DND-41 (cell line): ENCODE measurements around the gene MVP.
"Not testable (repeated sequence)": the region's sequence is repeated elsewhere in the genome, so short reads cannot be mapped to it uniquely, and the experiment has no call there.

Source experiments
- ATAC-seq: fragments of 200-7000 bp; cut with Tn5 transposase; 3 replicates; pipeline ENCODE4 v1.9.1; 2021; ENCODE audit warnings: low read depth; ENCODE audit not compliant: insufficient read depth
- DNase-seq: peaks from one replicate; pipeline ENCODE4 v3.0.0-alpha.2; 2020
- H2AFZ ChIP-seq: 2 replicates; pipeline ENCODE4 v1.6.0; 2012; ENCODE audit warnings: low read depth, low read length
- H3K27ac ChIP-seq: 2 replicates; pipeline ENCODE4 v1.5.1; 2012; ENCODE audit warnings: low read length, inconsistent platforms
- H3K27me3 ChIP-seq: fragments of 200-600 bp; sonication (generic); 2 replicates; pipeline ENCODE4 v1.6.0; 2012; ENCODE audit warnings: low read length, mild to moderate bottlenecking, inconsistent platforms; ENCODE audit not compliant: insufficient read depth, poor library complexity
- H3K36me3 ChIP-seq: 2 replicates; pipeline ENCODE4 v1.5.1; 2012; ENCODE audit warnings: low read length, inconsistent platforms; ENCODE audit not compliant: insufficient read depth
- H3K4me1 ChIP-seq: 2 replicates; pipeline ENCODE4 v1.5.1; 2012; ENCODE audit warnings: mild to moderate bottlenecking, low read length; ENCODE audit not compliant: insufficient read depth
- H3K4me2 ChIP-seq: 2 replicates; pipeline ENCODE4 v1.6.0; 2012; ENCODE audit warnings: mild to moderate bottlenecking, moderate library complexity, low read length, inconsistent platforms; ENCODE audit not compliant: insufficient read depth
- H3K4me3 ChIP-seq, 2 experiments: fragments of 200-600 bp in 1 of 2; shearing (Covaris generic) in 1 of 2; 2 replicates each; pipeline ENCODE4 v1.5.1; 2012 to 2016; ENCODE audit warnings: inconsistent platforms in 2 of 2, low read length in 2 of 2, mild to moderate bottlenecking in 2 of 2, low read depth in 1 of 2, moderate library complexity in 1 of 2
- H3K79me2 ChIP-seq: 2 replicates; pipeline ENCODE4 v1.6.0; 2012; ENCODE audit warnings: low read length, inconsistent platforms; ENCODE audit not compliant: insufficient read depth
- H3K9ac ChIP-seq: 2 replicates; pipeline ENCODE4 v1.6.0; 2012; ENCODE audit warnings: low read depth, mild to moderate bottlenecking, inconsistent platforms, low read length, moderate library complexity
- H3K9me3 ChIP-seq: 2 replicates; pipeline ENCODE4 v1.5.1; 2012; ENCODE audit warnings: low read length, moderate library complexity, mild to moderate bottlenecking, inconsistent platforms; ENCODE audit not compliant: insufficient read depth, severe bottlenecking
- H4K20me1 ChIP-seq: 2 replicates; pipeline ENCODE4 v1.6.0; 2012; ENCODE audit warnings: low read length; ENCODE audit not compliant: insufficient read depth
- EZH2 ChIP-seq: IDR thresholded peaks from 3 replicates; pipeline ENCODE4 v1.6.1; 2012; ENCODE audit warnings: borderline replicate concordance, low read depth, mild to moderate bottlenecking, moderate library complexity, low read length, inconsistent platforms; ENCODE audit not compliant: severe bottlenecking
- TF ChIP-seq, protein P1 (sequence below): IDR thresholded peaks from 2 replicates; pipeline ENCODE4 v1.5.1; 2012; ENCODE audit warnings: borderline replicate concordance, low read length, moderate library complexity, mild to moderate bottlenecking; ENCODE audit not compliant: poor library complexity, severe bottlenecking; ENCODE audit errors: extremely low read depth

Gene MVP

DNA sequence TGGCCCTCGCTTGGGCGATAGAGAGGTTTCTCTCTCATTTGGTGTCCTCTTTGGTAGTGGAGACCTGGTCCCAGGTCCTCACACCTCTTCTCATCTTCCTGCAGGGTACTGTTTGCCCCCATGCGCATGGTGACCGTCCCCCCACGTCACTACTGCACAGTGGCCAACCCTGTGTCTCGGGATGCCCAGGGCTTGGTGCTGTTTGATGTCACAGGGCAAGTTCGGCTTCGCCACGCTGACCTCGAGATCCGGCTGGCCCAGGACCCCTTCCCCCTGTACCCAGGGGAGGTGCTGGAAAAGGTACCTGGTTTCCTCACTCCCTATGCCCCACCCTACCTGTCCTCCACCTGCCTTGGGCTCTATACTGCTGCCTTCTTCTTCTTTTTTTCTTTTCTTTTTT, 10.5 kb downstream of the MVP start:
- no peaks in the 10 kb centered on the region for H3K79me2 ChIP-seq
- peaks cover 22% of the 10 kb centered on the region for H3K4me1 ChIP-seq
- no peak for DNase-seq
- no peak overlapping the region for H3K27ac ChIP-seq
- no peak for TF ChIP-seq EZH2
- TF ChIP-seq, protein P1, sequence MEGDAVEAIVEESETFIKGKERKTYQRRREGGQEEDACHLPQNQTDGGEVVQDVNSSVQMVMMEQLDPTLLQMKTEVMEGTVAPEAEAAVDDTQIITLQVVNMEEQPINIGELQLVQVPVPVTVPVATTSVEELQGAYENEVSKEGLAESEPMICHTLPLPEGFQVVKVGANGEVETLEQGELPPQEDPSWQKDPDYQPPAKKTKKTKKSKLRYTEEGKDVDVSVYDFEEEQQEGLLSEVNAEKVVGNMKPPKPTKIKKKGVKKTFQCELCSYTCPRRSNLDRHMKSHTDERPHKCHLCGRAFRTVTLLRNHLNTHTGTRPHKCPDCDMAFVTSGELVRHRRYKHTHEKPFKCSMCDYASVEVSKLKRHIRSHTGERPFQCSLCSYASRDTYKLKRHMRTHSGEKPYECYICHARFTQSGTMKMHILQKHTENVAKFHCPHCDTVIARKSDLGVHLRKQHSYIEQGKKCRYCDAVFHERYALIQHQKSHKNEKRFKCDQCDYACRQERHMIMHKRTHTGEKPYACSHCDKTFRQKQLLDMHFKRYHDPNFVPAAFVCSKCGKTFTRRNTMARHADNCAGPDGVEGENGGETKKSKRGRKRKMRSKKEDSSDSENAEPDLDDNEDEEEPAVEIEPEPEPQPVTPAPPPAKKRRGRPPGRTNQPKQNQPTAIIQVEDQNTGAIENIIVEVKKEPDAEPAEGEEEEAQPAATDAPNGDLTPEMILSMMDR: no peak
- no peak overlapping the region for H3K9ac ChIP-seq
- no peaks in the 10 kb centered on the region for H3K27me3 ChIP-seq
- H3K4me2 ChIP-seq: no peak overlapping the region
- H2AFZ ChIP-seq: no peak overlapping the region
- H3K36me3 ChIP-seq: no peaks in the 10 kb centered on the region
- no peak overlapping the region for H3K4me3 ChIP-seq
- H3K9me3 ChIP-seq: no peaks in the 10 kb centered on the region
- no peaks in the 10 kb centered on the region for H4K20me1 ChIP-seq
- no peak for ATAC-seq

DNA sequence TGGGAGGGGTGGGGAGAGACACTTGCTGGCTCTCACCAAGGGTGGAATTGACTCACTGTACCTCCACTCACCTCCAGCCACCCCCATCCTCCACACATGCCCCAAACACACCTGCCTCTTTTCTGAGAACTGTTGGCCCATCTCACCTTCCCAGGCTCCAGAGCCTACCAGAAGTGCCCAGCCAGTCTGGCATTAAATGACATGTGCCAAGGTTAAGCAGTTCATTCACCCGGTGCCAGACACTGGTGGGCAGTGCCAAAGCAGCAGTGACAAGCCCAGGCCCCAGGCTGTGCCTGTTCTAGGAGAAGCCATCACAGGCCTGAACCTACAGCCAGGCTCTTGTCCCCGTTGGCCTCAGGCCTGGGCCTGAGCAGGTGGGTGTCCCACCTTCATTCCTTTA, 11.2 kb downstream of the MVP start:
- Histone ChIP-seq H3K4me3 (no peak overlapping the region), H3K36me3 (no peaks in the 10 kb centered on the region), H3K9ac (no peak overlapping the region), H3K9me3 (no peaks in the 10 kb centered on the region), H3K27ac (no peak overlapping the region), H3K4me2 (no peak overlapping the region), H4K20me1 (no peaks in the 10 kb centered on the region), H3K27me3 (no peaks in the 10 kb centered on the region), H3K79me2 (no peaks in the 10 kb centered on the region), H2AFZ (no peak overlapping the region), H3K4me1 (peaks cover 15% of the 10 kb centered on the region)
- TF ChIP-seq, protein P1: no peak
- no peak for TF ChIP-seq EZH2
- DNase-seq (no peak), ATAC-seq (no peak)

DNA sequence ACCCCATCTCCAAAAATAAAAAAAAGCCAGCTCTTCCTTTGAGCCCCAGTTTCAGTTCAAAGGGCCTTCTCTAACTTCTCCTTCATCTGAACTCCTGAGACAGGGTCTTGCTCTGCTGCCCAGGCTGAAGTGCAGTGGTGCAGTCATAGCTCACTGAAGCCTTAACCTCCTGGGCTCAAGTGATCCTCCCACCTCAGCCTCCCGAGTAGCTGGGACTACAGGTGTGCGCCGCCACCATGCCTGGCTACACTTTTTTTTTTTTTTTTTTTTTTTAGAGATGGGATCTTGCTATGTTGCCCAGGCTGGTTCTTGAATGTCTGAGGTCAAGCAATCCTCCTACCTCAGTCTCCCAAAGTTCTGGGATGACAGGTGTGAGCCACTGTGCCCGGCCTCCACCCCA, 13.0 kb downstream of the MVP start:
- not testable (repeated sequence) for H3K9ac ChIP-seq, H3K4me2 ChIP-seq, H3K4me1 ChIP-seq, DNase-seq, H3K27me3 ChIP-seq, H3K79me2 ChIP-seq, H3K36me3 ChIP-seq, ATAC-seq, H4K20me1 ChIP-seq, H3K27ac ChIP-seq, H2AFZ ChIP-seq, H3K4me3 ChIP-seq, H3K9me3 ChIP-seq

DNA sequence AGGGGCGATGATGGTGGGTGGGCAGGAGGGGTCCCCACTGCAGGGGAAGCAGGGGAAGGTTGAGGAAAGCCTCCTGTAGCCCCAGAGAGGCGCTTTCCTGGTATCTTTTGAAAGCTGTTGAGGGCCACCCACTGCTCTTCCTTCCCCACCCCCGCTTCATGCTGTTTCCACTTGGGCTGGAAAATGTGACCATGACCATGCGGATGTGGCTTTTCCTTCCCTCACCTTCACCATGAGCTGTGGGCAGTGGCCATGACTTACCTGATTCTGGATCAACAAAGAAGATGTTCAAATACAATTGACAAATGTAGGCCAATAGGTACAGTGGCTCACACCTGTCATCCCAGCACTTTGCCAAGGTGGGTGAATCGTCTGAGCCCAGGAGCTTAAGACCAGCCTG, 13.8 kb downstream of the MVP start:
- Histone ChIP-seq H2AFZ (no peak overlapping the region), H3K9me3 (no peaks in the 10 kb centered on the region), H3K36me3 (no peaks in the 10 kb centered on the region), H3K79me2 (no peaks in the 10 kb centered on the region), H3K4me1 (no peaks in the 10 kb centered on the region), H4K20me1 (no peaks in the 10 kb centered on the region), H3K27me3 (no peaks in the 10 kb centered on the region), H3K9ac (no peak overlapping the region), H3K4me3 (no peak overlapping the region), H3K27ac (no peak overlapping the region), H3K4me2 (no peak overlapping the region)
- no peak for ATAC-seq
- TF ChIP-seq EZH2: no peak
- TF ChIP-seq, protein P1: no peak
- no peak for DNase-seq
